ENCODE results near the gene GSTT2B.

DNA sequence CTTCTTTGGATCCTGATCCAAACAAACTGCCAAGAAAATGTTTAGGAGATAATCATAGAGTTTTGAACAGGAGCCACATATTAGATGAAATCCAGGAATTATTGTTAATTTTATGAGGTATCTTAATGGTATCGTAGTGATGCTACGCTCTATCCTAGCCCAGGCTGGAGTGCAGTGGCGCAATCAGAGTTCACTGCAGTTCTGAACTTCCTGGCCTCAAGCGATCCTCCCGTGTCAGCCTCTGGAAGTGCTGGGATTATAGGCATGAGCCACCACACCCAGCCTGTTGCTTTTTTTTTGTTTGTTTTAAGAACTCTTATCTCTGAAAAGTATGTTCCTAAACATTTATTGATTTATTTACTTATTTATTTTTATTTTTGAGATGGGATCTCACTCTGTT lies 41.9 kb upstream of the GSTT2B start:
- TF ChIP-seq CREB1 (IDR thresholded peaks at IDR 0.05; ENCODE audit: low read depth) (no peak), FOXK2 (IDR thresholded peaks at IDR 0.05) (no peak), ZNF24 (IDR thresholded peaks at IDR 0.05) (no peak)
- TF ChIP-seq, protein P1, sequence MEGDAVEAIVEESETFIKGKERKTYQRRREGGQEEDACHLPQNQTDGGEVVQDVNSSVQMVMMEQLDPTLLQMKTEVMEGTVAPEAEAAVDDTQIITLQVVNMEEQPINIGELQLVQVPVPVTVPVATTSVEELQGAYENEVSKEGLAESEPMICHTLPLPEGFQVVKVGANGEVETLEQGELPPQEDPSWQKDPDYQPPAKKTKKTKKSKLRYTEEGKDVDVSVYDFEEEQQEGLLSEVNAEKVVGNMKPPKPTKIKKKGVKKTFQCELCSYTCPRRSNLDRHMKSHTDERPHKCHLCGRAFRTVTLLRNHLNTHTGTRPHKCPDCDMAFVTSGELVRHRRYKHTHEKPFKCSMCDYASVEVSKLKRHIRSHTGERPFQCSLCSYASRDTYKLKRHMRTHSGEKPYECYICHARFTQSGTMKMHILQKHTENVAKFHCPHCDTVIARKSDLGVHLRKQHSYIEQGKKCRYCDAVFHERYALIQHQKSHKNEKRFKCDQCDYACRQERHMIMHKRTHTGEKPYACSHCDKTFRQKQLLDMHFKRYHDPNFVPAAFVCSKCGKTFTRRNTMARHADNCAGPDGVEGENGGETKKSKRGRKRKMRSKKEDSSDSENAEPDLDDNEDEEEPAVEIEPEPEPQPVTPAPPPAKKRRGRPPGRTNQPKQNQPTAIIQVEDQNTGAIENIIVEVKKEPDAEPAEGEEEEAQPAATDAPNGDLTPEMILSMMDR (IDR thresholded peaks at IDR 0.05 in 2 of 3, conservative IDR thresholded peaks at IDR 0.05 in 1 of 3; ENCODE audit: control insufficient read depth in 2 of 3, extremely low read depth in 1 of 3, insufficient read depth in 1 of 3, low read depth in 3 of 3, low read length in 3 of 3) = no peak
